Prostate gland (tissue), 2 donors: ENCODE measurements around the gene MAPK1.

Experiments used
- CTCF ChIP-seq, 4 experiments: fragments of 200-600 bp in 2 of 4; fragments of 450-650 bp in 2 of 4; sonication (generic) in 2 of 4; IDR thresholded peaks; 1 replicate in 3 of 4; 2 replicates in 1 of 4; pipeline ENCODE4 v1.5.1; 2016 to 2019; ENCODE audit warnings: antibody characterized with exemption in 4 of 4, mild to moderate bottlenecking in 2 of 4, moderate library complexity in 2 of 4
- POLR2A ChIP-seq: fragments of 450-650 bp; IDR thresholded peaks from one replicate; pipeline ENCODE4 v1.6.1; 2016; ENCODE audit warnings: antibody characterized with exemption, mild to moderate bottlenecking
- POLR2AphosphoS5 ChIP-seq: sonication (generic); formaldehyde crosslinking; IDR thresholded peaks from one replicate; pipeline ENCODE4 v1.6.1; 2017; ENCODE audit warnings: antibody characterized with exemption

GRCh38 chr22:21839765-21840140 lies 27.7 kb downstream of the MAPK1 start:
- TF ChIP-seq CTCF (IDR thresholded peaks at IDR 0.05) (no peak), POLR2A (no peak), POLR2AphosphoS5 (no peak)
